ENCODE results near the gene CHURC1. TPM values are rescaled to one million over a fixed set of nuclear protein-coding genes. Genes with fewer than 3 reads are reported as not detected.
A peak's percentile ranks its signal among the peaks of the same experiment; 100 is the strongest.

Gene CHURC1
- total and polyA plus RNA-seq, 2 of the 8 experiments (the other 6 are each of a cell fraction or from before 2014, with no cell fraction given), result 50.2 to 59.3 TPM

GRCh38 chr14:64910847-64911495 lies 3.3 kb upstream of the CHURC1 start:
- Histone ChIP-seq H2BK15ac (ENCODE audit: low read length) (no peak overlapping the region), H4K5ac (ENCODE audit: insufficient read length, low read depth, low read length) (no peak overlapping the region), H2BK120ac (replicated peaks; ENCODE audit: low read depth, low read length) (no peak overlapping the region), H2BK20ac (ENCODE audit: low read length) (no peak overlapping the region), H3K14ac (ENCODE audit: insufficient read length) (no peak overlapping the region), H4K91ac (replicated peaks; ENCODE audit: insufficient read length, low read length) (no peak overlapping the region), H3K79me1 (ENCODE audit: low read depth, low read length) (no peaks in the 10 kb centered on the region; the same call in 1 of the 2 replicates), H3K23me2 (ENCODE audit: low read depth, low read length) (peaks cover 5% of the 10 kb centered on the region), H3K27me3 (replicated peaks in 1 of 4; ENCODE audit: control insufficient read depth in 3 of 4, extremely low read depth in 1 of 4, insufficient read depth in 3 of 4, low read length in 3 of 4) (peaks cover 0 to 1% (median 0%) of the 10 kb centered on the region in 4 experiments; a peak in 1 of 7 replicates), H4K8ac (ENCODE audit: extremely low read depth, insufficient read depth, low read length) (no peak overlapping the region), H3K9me3 (ENCODE audit: insufficient read depth in 2 of 2, low read depth in 1 of 2, low read length in 1 of 2) (no peaks in the 10 kb centered on the region), H3K18ac (ENCODE audit: extremely low read depth, low read length) (no peak overlapping the region), H3K36me3 (ENCODE audit: control insufficient read depth in 2 of 4, insufficient read depth in 4 of 4, low read length in 3 of 4) (no peaks in the 10 kb centered on the region), H3K9ac (replicated peaks in 1 of 4; ENCODE audit: extremely low read depth in 1 of 4, low read depth in 3 of 4, low read length in 3 of 4) (no peak overlapping the region), H3K4ac (replicated peaks; ENCODE audit: insufficient read length, low read depth, low read length) (no peak overlapping the region), H3K4me3 (ENCODE audit: extremely low read depth in 1 of 4, insufficient read depth in 2 of 4, low read depth in 3 of 4, low read length in 4 of 4) (no peak overlapping the region), H3K79me2 (ENCODE audit: control insufficient read depth in 1 of 2, insufficient read depth in 2 of 2, low read length in 2 of 2) (peaks cover 5 to 13% of the 10 kb centered on the region in 2 experiments; a peak in 3 of 4 replicates), H3K4me1 (replicated peaks in 1 of 4; ENCODE audit: control insufficient read depth in 3 of 4, insufficient read depth in 4 of 4, low read length in 3 of 4) (peaks cover 0 to 4% (median 3%) of the 10 kb centered on the region in 4 experiments; a peak in 4 of 7 replicates), H3K56ac (replicated peaks; ENCODE audit: insufficient read length, low read depth, low read length) (no peak overlapping the region), H2AK5ac (ENCODE audit: low read depth, low read length) (no peak overlapping the region), H3K27ac (ENCODE audit: low read depth, low read length) (no peak overlapping the region), H2BK12ac (ENCODE audit: low read depth, low read length) (no peak overlapping the region; the same call in 1 of the 2 replicates), H3K23ac (ENCODE audit: insufficient read length) (no peak overlapping the region), H3K4me2 (ENCODE audit: insufficient read depth in 1 of 2, low read depth in 2 of 2, low read length in 2 of 2) (no peak overlapping the region), H2BK5ac (ENCODE audit: low read depth, low read length) (no peak overlapping the region), H2AFZ (ENCODE audit: low read length) (no peak overlapping the region), H4K20me1 (replicated peaks in 1 of 2; ENCODE audit: control insufficient read depth in 1 of 2, insufficient read depth in 2 of 2, low read length in 2 of 2) (no peaks in the 10 kb centered on the region)
- ChIA-PET POLR2A (ENCODE audit: partially characterized antibody) (interaction anchor here (0.7 kb wide), 1 partner anchor 76 kb away, joined by 3 read pairs; the partner anchor contains the start of gene FNTB), CTCF (ENCODE audit: partially characterized antibody) (interaction anchor here (0.6 to 4.9 kb wide), 49 partner anchors 8 to 1853 kb away, joined by 3 to 66 read pairs (median 4); partner anchors contain the start of genes FNTB and SPTB)
- FAIRE-seq, result peak; percentile 24
- no peak for DNase-seq (ENCODE audit: low read depth in 1 of 2, low spot score in 2 of 2)
- peak in 2 of 3 experiments; percentile 51 to 59; a peak in 2 of 4 replicates for TF ChIP-seq CTCF (IDR thresholded peaks at IDR 0.05; ENCODE audit: control extremely low read depth in 1 of 3, insufficient read depth in 1 of 3, low read depth in 1 of 3, low read length in 3 of 3)
- no peak for TF ChIP-seq MAFK (IDR thresholded peaks at IDR 0.05; ENCODE audit: low read depth, low read length)
- TF ChIP-seq CREB1 (IDR thresholded peaks at IDR 0.05), result no peak
- TF ChIP-seq MAX (IDR thresholded peaks at IDR 0.05), result no peak
- peak; percentile 53 to 64 for TF ChIP-seq RAD21 (IDR thresholded peaks at IDR 0.05 in 1 of 2, conservative IDR thresholded peaks at IDR 0.05 in 1 of 2; ENCODE audit: low read depth in 2 of 2, low read length in 2 of 2)
- 0 out of 2 replicates have a peak, but pooled peaks have one; percentile 14 for TF ChIP-seq KDM1A (IDR thresholded peaks at IDR 0.05; ENCODE audit: borderline replicate concordance, low read length)
- WGBS, 2 experiments (ENCODE audit: extremely low coverage in 1 of 2, insufficient coverage in 1 of 2, insufficient read length in 1 of 2, insufficient replicate concordance in 2 of 2, low coverage in 1 of 2, low lambda C conversion rate in 2 of 2, missing lambda C conversion rate in 1 of 2), result 11% methylated on average over 3 of the region's 3 CpGs; no CpG with 5 or more reads in 1 of the 2 experiments
